Measurements from ENCODE around the gene NPIPA7.
"Not testable (repeated sequence)": the region's sequence is repeated elsewhere in the genome, so short reads cannot be mapped to it uniquely, and the experiment has no call there.

Gene NPIPA7

GRCh38 chr16:16420515-16420914, 41.6 kb downstream of the NPIPA7 start:
- not testable (repeated sequence) for DNase-seq

- not testable (repeated sequence) for DNase-seq
Observed at GRCh38 chr16:16425146-16425545, 46.2 kb downstream of the NPIPA7 start.

GRCh38 chr16:16431135-16431534, 52.2 kb downstream of the NPIPA7 start:
- not testable (repeated sequence) for DNase-seq

GRCh38 chr16:16434711-16435110, 55.8 kb downstream of the NPIPA7 start:
- DNase-seq = not testable (repeated sequence)

- not testable (repeated sequence) for DNase-seq
Observed at GRCh38 chr16:16441401-16441800, 62.5 kb downstream of the NPIPA7 start.

All from right hindlimb (tissue), 1 donor.